Neural progenitor cell (in vitro differentiated cells): ENCODE measurements around the gene ENDOG. TPM values are rescaled to one million over a fixed set of nuclear protein-coding genes. Genes with fewer than 3 reads are reported as not detected.

ENCODE experiments used
- DNase-seq: peaks from one replicate; pipeline ENCODE4 v3.0.0-alpha.2; 2016; ENCODE audit warnings: low spot score
- H2AFZ ChIP-seq: fragments of 200-600 bp; sonication (generic); replicated peaks from 2 replicates; pipeline ENCODE4 v1.6.1; 2016; ENCODE audit warnings: antibody characterized with exemption
- H3F3A ChIP-seq: fragments of 200-600 bp; sonication (generic); 2 replicates; pipeline ENCODE4 v1.6.1; 2016; ENCODE audit warnings: antibody characterized with exemption, low read depth
- H3K27ac ChIP-seq: fragments of 200-600 bp; sonication (generic); 2 replicates; pipeline ENCODE4 v1.5.1; 2016; ENCODE audit warnings: mild to moderate bottlenecking
- H3K27me3 ChIP-seq: fragments of 200-600 bp; sonication (generic); 2 replicates; pipeline ENCODE4 v1.6.1; 2016; ENCODE audit warnings: mild to moderate bottlenecking, moderate library complexity
- H3K36me3 ChIP-seq: fragments of 200-600 bp; sonication (generic); 2 replicates; pipeline ENCODE4 v1.5.1; 2016
- H3K4me1 ChIP-seq: fragments of 200-600 bp; sonication (generic); 2 replicates; pipeline ENCODE4 v1.6.1; 2016; ENCODE audit warnings: mixed run types
- H3K4me2 ChIP-seq: fragments of 200-600 bp; sonication (generic); 2 replicates; pipeline ENCODE4 v1.6.1; 2016
- H3K4me3 ChIP-seq: fragments of 200-600 bp; sonication (generic); 2 replicates; pipeline ENCODE4 v1.5.1; 2016
- H3K79me2 ChIP-seq: fragments of 200-600 bp; sonication (generic); 2 replicates; pipeline ENCODE4 v1.6.1; 2016; ENCODE audit warnings: low read depth
- H3K9ac ChIP-seq: fragments of 200-600 bp; sonication (generic); 2 replicates; pipeline ENCODE4 v1.6.1; 2016
- H3K9me3 ChIP-seq: fragments of 200-600 bp; sonication (generic); 2 replicates; pipeline ENCODE4 v1.5.1; 2016; ENCODE audit warnings: low read depth
- H4K20me1 ChIP-seq: fragments of 200-600 bp; sonication (generic); 2 replicates; pipeline ENCODE4 v1.6.1; 2016; ENCODE audit warnings: low read depth
- H3K27ac Mint-ChIP-seq: 3 replicates; pipeline ENCODE4 v1.8.0; 2021; ENCODE audit warnings: mixed read lengths
- H3K27me3 Mint-ChIP-seq: 2 replicates; pipeline ENCODE4 v1.8.0; 2022; ENCODE audit warnings: low read depth, mild to moderate bottlenecking, inconsistent platforms, moderate library complexity, mixed read lengths; ENCODE audit not compliant: insufficient read depth
- H3K36me3 Mint-ChIP-seq: 3 replicates; pipeline ENCODE4 v1.8.0; 2021; ENCODE audit warnings: mixed read lengths
- H3K4me1 Mint-ChIP-seq: 3 replicates; pipeline ENCODE4 v1.8.0; 2021; ENCODE audit warnings: mixed read lengths
- H3K4me3 Mint-ChIP-seq: 3 replicates; pipeline ENCODE4 v1.8.0; 2021; ENCODE audit warnings: mild to moderate bottlenecking, moderate library complexity, mixed read lengths
- H3K9me3 Mint-ChIP-seq: 3 replicates; pipeline ENCODE4 v1.8.0; 2020; ENCODE audit warnings: mixed read lengths
- EZH2 ChIP-seq: fragments of 200-600 bp; sonication (generic); IDR thresholded peaks from 2 replicates; pipeline ENCODE4 v1.6.1; 2017; ENCODE audit warnings: antibody characterized with exemption, mild to moderate bottlenecking, moderate library complexity
- EZH2phosphoT487 ChIP-seq: fragments of 200-600 bp; sonication (generic); IDR thresholded peaks from 2 replicates; pipeline ENCODE4 v1.6.1; 2017; ENCODE audit warnings: antibody characterized with exemption
- total RNA-seq: library from RNA; depleted of rRNA; stranded (reverse); fragments of >200 nt; gene quantifications from 2 replicates; pipeline ENCODE4 v1.2.3, GENCODE V29; 2015; ENCODE audit warnings: low replicate concordance
- TF ChIP-seq, protein P1 (sequence below): fragments of 200-600 bp; sonication (generic); IDR thresholded peaks from 2 replicates; pipeline ENCODE4 v1.5.1; 2017; ENCODE audit warnings: antibody characterized with exemption, mild to moderate bottlenecking

Gene ENDOG
- total RNA-seq, 1 donor from 2014 or later: 3.2 TPM

DNA sequence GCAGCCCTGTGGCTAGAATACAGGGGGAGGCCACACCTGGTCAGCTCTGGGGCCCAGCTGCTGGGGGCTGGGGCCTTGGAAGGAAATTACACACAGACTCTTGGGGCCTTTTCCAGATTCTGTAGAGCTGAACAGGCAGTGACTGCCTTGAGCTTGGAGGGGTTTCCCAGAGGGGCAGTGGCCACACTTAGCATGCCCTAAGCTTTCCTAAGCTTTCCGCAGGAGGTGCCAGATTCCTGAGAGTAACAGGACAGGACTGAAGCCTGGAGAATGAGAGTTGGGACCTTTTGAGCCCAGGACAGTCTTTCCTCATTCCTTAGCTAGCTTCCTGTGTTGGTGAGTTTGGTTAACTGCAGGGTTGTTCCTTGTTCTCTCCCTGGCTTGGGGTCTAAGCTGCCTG is 29.9 kb upstream of the ENDOG start:
- Mint-ChIP-seq H3K27me3 (no peaks in the 10 kb centered on the region), H3K4me3 (peak overlapping the region; percentile 96), H3K9me3 (no peaks in the 10 kb centered on the region), H3K27ac (no peak overlapping the region), H3K36me3 (no peaks in the 10 kb centered on the region), H3K4me1 (peaks cover 11% of the 10 kb centered on the region)
- peak overlapping the region; percentile 96 for H3K4me3 ChIP-seq
- TF ChIP-seq EZH2 (no peak), EZH2phosphoT487 (no peak)
- TF ChIP-seq, protein P1, sequence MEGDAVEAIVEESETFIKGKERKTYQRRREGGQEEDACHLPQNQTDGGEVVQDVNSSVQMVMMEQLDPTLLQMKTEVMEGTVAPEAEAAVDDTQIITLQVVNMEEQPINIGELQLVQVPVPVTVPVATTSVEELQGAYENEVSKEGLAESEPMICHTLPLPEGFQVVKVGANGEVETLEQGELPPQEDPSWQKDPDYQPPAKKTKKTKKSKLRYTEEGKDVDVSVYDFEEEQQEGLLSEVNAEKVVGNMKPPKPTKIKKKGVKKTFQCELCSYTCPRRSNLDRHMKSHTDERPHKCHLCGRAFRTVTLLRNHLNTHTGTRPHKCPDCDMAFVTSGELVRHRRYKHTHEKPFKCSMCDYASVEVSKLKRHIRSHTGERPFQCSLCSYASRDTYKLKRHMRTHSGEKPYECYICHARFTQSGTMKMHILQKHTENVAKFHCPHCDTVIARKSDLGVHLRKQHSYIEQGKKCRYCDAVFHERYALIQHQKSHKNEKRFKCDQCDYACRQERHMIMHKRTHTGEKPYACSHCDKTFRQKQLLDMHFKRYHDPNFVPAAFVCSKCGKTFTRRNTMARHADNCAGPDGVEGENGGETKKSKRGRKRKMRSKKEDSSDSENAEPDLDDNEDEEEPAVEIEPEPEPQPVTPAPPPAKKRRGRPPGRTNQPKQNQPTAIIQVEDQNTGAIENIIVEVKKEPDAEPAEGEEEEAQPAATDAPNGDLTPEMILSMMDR: no peak
- H3K79me2 ChIP-seq: peaks cover 13% of the 10 kb centered on the region
- no peaks in the 10 kb centered on the region for H3K36me3 ChIP-seq
- H4K20me1 ChIP-seq: no peaks in the 10 kb centered on the region
- H3K27me3 ChIP-seq: no peaks in the 10 kb centered on the region
- DNase-seq: no peak
- no peak overlapping the region for H3K27ac ChIP-seq
- H3F3A ChIP-seq: peaks cover 19% of the 10 kb centered on the region
- no peak overlapping the region for H2AFZ ChIP-seq
- H3K4me1 ChIP-seq: peaks cover 7% of the 10 kb centered on the region
- H3K4me2 ChIP-seq: peak overlapping the region; percentile 95
- H3K9ac ChIP-seq: no peak overlapping the region
- H3K9me3 ChIP-seq: no peaks in the 10 kb centered on the region

DNA sequence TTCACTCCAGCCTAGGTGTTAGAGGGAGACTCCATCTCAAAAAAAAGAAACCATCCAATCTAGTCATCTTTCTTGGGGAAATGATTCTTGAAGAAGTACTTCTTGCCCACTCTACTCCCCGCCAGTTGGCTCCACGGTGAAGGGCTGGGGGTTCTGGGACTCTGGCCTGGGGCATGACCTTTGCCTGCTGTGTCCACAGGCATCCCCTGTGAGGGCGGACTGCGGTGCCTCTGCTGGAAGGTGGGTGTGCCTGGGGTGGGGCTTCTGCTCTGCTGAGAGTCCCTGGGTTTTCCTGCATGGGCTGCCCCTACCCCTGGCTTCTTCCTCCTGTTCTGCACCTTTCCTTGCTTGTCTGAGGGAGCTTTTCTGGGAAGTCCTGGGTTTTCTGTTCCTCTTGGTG is 27.8 kb upstream of the ENDOG start:
- Histone ChIP-seq H3K9ac (no peak overlapping the region), H3K4me2 (no peak overlapping the region), H3F3A (peaks cover 19% of the 10 kb centered on the region), H3K9me3 (no peaks in the 10 kb centered on the region), H3K27ac (no peak overlapping the region), H4K20me1 (no peaks in the 10 kb centered on the region), H3K36me3 (no peaks in the 10 kb centered on the region), H3K79me2 (peaks cover 13% of the 10 kb centered on the region), H3K4me1 (peaks cover 7% of the 10 kb centered on the region), H2AFZ (no peak overlapping the region), H3K4me3 (no peak overlapping the region), H3K27me3 (no peaks in the 10 kb centered on the region)
- Mint-ChIP-seq H3K4me1 (peaks cover 11% of the 10 kb centered on the region), H3K36me3 (peaks cover 2% of the 10 kb centered on the region), H3K27ac (no peak overlapping the region), H3K27me3 (no peaks in the 10 kb centered on the region), H3K4me3 (no peak overlapping the region), H3K9me3 (no peaks in the 10 kb centered on the region)
- DNase-seq: no peak
- TF ChIP-seq EZH2: no peak
- TF ChIP-seq, protein P1: no peak
- no peak for TF ChIP-seq EZH2phosphoT487

DNA sequence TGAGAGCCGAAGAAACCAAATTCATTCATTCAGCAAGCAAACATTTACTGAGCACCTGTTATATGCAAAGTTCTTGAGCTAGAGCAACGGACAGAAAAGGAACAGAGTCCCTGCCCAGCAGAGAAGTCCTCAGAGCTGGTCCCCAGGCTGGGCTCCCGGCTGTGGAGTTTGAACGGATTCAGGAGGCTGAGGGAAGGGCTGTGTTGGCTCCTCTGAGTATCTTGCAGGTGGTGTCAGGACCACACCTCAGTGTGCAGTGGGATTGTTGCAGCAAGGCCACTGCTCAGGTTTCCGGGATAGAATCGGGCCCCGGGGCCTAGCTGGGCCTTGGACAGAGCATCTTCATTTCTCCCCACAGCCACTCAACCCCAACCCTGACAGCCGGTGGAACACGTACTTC is 26.2 kb upstream of the ENDOG start:
- peaks cover 3% of the 10 kb centered on the region for H3K36me3 Mint-ChIP-seq
- H3K27me3 Mint-ChIP-seq: no peaks in the 10 kb centered on the region
- Histone ChIP-seq H3K27ac (no peak overlapping the region), H3K4me3 (no peak overlapping the region), H3K36me3 (no peaks in the 10 kb centered on the region), H3K79me2 (peaks cover 13% of the 10 kb centered on the region), H2AFZ (no peak overlapping the region), H3K27me3 (no peaks in the 10 kb centered on the region), H3K9me3 (no peaks in the 10 kb centered on the region), H3K4me2 (no peak overlapping the region), H3K9ac (no peak overlapping the region), H3F3A (peaks cover 11% of the 10 kb centered on the region), H3K4me1 (peaks cover 7% of the 10 kb centered on the region), H4K20me1 (no peaks in the 10 kb centered on the region)
- no peak overlapping the region for H3K27ac Mint-ChIP-seq
- no peak overlapping the region for H3K4me3 Mint-ChIP-seq
- peaks cover 11% of the 10 kb centered on the region for H3K4me1 Mint-ChIP-seq
- TF ChIP-seq EZH2 (no peak), EZH2phosphoT487 (no peak)
- TF ChIP-seq, protein P1: no peak
- H3K9me3 Mint-ChIP-seq: no peaks in the 10 kb centered on the region
- DNase-seq: no peak
